BLaER1 treated with 17β-estradiol and CSF1 and Interleukin-3, amounts not matched to agents 10 nM and 100 nM (cell line): ENCODE data around the gene PCDHB9.
"Not testable (repeated sequence)": the region's sequence is repeated elsewhere in the genome, so short reads cannot be mapped to it uniquely, and the experiment has no call there.

Experiments
- H3K27ac ChIP-seq, 11 experiments: shearing (Covaris generic); formaldehyde crosslinking; 2 replicates each; pipeline ENCODE4 v1.8.1; 2022
- H3K27me3 ChIP-seq, 11 experiments: shearing (Covaris generic); formaldehyde crosslinking; 2 replicates each; pipeline ENCODE4 v1.8.1; 2022
- H3K36me3 ChIP-seq, 11 experiments: shearing (Covaris generic); formaldehyde crosslinking; 2 replicates each; pipeline ENCODE4 v1.8.1; 2022
- H3K4me1 ChIP-seq, 10 experiments: shearing (Covaris generic); formaldehyde crosslinking; 2 replicates each; pipeline ENCODE4 v1.8.1; 2022
- H3K4me2 ChIP-seq, 11 experiments: shearing (Covaris generic); formaldehyde crosslinking; 2 replicates each; pipeline ENCODE4 v1.8.1; 2022
- H3K4me3 ChIP-seq, 10 experiments: shearing (Covaris generic); formaldehyde crosslinking; 2 replicates each; pipeline ENCODE4 v1.8.1; 2022
- H3K9ac ChIP-seq, 11 experiments: shearing (Covaris generic); formaldehyde crosslinking; 2 replicates each; pipeline ENCODE4 v1.8.1; 2022
- H3K9me3 ChIP-seq, 11 experiments: shearing (Covaris generic); formaldehyde crosslinking; replicated peaks in 1 of 11; 2 replicates each; pipeline ENCODE4 v1.8.1; 2022
- H4K20me1 ChIP-seq, 11 experiments: shearing (Covaris generic); formaldehyde crosslinking; 2 replicates each; pipeline ENCODE4 v1.8.1; 2022
- Cebpa-rat ChIP-seq, 11 experiments: shearing (Covaris generic); IDR thresholded peaks; 2 replicates each; pipeline ENCODE4 v1.8.1; 2022

PCDHB9 gene

DNA sequence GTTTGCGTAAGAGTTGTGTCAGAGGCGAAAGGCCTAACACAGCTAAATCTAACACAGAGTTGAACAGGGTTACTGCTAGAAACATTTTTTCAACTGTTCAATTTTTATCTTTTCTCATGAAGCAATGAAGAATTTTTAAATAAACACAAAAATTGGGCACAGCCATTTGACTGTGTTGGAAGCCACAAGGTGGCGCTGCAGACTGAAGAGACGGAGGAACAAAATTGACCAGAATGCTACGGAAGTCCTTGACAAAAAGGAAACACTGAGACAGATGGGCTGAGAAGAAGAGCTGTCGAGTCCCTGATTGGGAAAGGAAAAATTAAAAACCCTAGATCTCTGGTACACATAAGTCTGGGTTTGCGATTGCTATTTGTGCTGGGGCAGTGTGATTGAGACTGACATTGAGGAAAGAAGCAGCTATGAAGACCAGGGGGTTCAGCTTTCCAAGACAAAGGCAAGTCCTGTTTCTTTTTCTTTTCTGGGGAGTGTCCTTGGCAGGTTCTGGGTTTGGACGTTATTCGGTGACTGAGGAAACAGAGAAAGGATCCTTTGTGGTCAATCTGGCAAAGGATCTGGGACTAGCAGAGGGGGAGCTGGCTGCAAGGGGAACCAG is at the start of gene PCDHB9:
Gene PCDHB9, plus strand, starts transcription at position 265 of the 616 bp plus-strand sequence. Its CDS starts 158 bp downstream, at position 423.
- H3K4me2 ChIP-seq: peak within 1 kb of the TSS in 8 of 11 experiments; percentile 10 to 59 (median 26); a peak in 9 of 22 replicates

DNA sequence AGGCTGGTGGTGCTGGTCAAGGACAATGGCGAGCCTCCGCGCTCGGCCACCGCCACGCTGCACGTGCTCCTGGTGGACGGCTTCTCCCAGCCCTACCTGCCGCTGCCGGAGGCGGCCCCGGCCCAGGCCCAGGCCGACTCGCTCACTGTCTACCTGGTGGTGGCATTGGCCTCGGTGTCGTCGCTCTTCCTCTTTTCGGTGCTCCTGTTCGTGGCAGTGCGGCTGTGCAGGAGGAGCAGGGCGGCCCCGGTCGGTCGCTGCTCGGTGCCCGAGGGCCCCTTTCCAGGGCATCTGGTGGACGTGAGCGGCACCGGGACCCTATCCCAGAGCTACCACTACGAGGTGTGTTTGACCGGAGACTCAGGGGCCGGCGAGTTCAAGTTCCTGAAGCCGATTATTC is 49.6 kb upstream of the PCDHB9 start:
- H3K9ac ChIP-seq, H3K4me2 ChIP-seq, H3K4me3 ChIP-seq, H3K27ac ChIP-seq, H3K4me1 ChIP-seq, H3K27me3 ChIP-seq, H4K20me1 ChIP-seq, H3K36me3 ChIP-seq: not testable (repeated sequence)
- H3K9me3 ChIP-seq: peaks cover 32 to 50% (median 44%) of the 10 kb centered on the region in 11 experiments

More for the DNA sequence above, at the start of gene PCDHB9:
- Histone ChIP-seq H3K4me3 (peak within 1 kb of the TSS; percentile 19 to 50 (median 45); a peak in 18 of 20 replicates), H4K20me1 (no peaks in the 10 kb centered on the region), H3K9me3 (peaks cover 64 to 80% (median 74%) of the 10 kb centered on the region in 11 experiments), H3K4me1 (no peaks in the 10 kb centered on the region), H3K27me3 (no peaks in the 10 kb centered on the region), H3K27ac (peak within 1 kb of the TSS in 7 of 11 experiments; percentile 10 to 52 (median 30); a peak in 4 of 22 replicates), H3K36me3 (no peaks in the 10 kb centered on the region), H3K9ac (peak within 1 kb of the TSS in 9 of 11 experiments; percentile 3 to 60 (median 47); a peak in 6 of 22 replicates)
- no peak for TF ChIP-seq Cebpa-rat (IDR thresholded peaks at IDR 0.05)

DNA sequence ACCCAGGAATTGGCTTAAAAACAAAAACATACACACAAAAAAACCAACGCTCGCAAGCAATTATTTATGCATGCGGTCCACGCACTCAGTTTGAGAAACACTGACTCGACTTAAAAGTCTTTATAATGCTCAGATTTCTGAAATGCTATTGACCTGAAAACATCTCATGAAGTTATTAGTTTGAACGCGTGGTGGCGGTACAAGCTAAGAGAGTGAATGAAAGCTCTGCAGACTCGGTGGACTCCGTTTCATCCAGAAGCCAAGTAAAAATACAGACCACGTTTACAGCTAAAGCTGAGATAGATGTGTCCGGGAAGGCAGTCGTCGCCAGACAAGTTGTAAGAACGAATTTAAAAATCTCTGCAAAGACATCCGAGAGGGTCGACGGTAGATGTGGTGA is 37.1 kb upstream of the PCDHB9 start, which contains the start of gene PCDHB6:
Gene PCDHB6, plus strand, starts transcription at position 246 of the 400 bp plus-strand sequence. CDS start 201 bp downstream, outside the sequence.
- H3K4me3 ChIP-seq: no peak within 1 kb of the TSS
- TF ChIP-seq Cebpa-rat (IDR thresholded peaks at IDR 0.05): no peak
- no peaks in the 10 kb centered on the region for H4K20me1 ChIP-seq
- no peaks in the 10 kb centered on the region for H3K4me1 ChIP-seq
- no peak within 1 kb of the TSS for H3K27ac ChIP-seq
- H3K36me3 ChIP-seq: no peaks in the 10 kb centered on the region
- H3K4me2 ChIP-seq: no peak within 1 kb of the TSS
- no peak within 1 kb of the TSS for H3K9ac ChIP-seq
- peaks cover 27 to 43% (median 33%) of the 10 kb centered on the region in 11 experiments for H3K9me3 ChIP-seq
- H3K27me3 ChIP-seq: no peaks in the 10 kb centered on the region

DNA sequence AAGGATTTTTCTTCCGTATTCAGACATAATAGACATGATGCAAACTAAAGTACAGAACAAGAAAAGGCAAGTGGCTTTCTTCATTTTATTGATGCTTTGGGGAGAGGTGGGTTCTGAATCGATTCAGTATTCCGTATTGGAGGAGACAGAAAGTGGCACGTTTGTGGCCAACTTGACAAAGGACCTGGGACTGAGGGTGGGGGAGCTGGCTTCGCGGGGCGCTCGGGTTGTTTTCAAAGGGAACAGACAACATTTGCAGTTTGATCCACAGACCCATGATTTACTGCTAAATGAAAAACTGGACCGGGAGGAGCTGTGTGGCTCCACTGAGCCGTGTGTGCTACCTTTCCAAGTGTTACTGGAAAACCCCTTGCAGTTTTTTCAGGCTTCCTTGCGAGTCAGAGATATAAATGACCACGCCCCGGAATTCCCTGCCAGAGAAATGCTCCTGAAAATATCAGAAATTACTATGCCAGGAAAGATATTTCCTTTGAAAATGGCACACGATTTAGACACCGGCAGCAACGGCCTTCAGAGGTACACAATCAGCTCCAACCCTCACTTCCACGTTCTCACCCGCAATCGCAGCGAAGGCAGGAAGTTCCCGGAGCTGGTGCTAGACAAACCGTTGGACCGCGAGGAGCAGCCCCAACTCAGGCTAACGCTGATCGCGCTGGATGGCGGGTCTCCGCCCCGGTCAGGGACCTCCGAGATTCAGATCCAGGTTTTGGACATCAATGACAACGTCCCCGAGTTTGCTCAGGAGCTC is 36.6 kb upstream of the PCDHB9 start:
- peaks cover 28 to 49% (median 37%) of the 10 kb centered on the region in 11 experiments for H3K9me3 ChIP-seq
- no peak overlapping the region for H3K4me3 ChIP-seq
- TF ChIP-seq Cebpa-rat (IDR thresholded peaks at IDR 0.05): no peak
- H3K27me3 ChIP-seq: no peaks in the 10 kb centered on the region
- H3K27ac ChIP-seq: no peak overlapping the region
- H3K9ac ChIP-seq: no peak overlapping the region
- H3K4me1 ChIP-seq: no peaks in the 10 kb centered on the region
- no peak overlapping the region for H3K4me2 ChIP-seq
- H4K20me1 ChIP-seq: no peaks in the 10 kb centered on the region
- no peaks in the 10 kb centered on the region for H3K36me3 ChIP-seq

GRCh38 chr5:141150993-141151325 is 36.0 kb upstream of the PCDHB9 start:
- no peaks in the 10 kb centered on the region for H3K36me3 ChIP-seq
- H3K9ac ChIP-seq: no peak overlapping the region
- H3K4me3 ChIP-seq: no peak overlapping the region
- no peaks in the 10 kb centered on the region for H3K4me1 ChIP-seq
- no peak for TF ChIP-seq Cebpa-rat (IDR thresholded peaks at IDR 0.05)
- H3K9me3 ChIP-seq: peaks cover 31 to 54% (median 42%) of the 10 kb centered on the region in 11 experiments
- H3K27me3 ChIP-seq: no peaks in the 10 kb centered on the region
- no peaks in the 10 kb centered on the region for H4K20me1 ChIP-seq
- no peak overlapping the region for H3K27ac ChIP-seq
- H3K4me2 ChIP-seq: no peak overlapping the region

- H3K9me3 ChIP-seq: peaks cover 38 to 61% (median 49%) of the 10 kb centered on the region in 11 experiments
- not testable (repeated sequence) for H3K9ac ChIP-seq, H3K27ac ChIP-seq, H3K36me3 ChIP-seq, H4K20me1 ChIP-seq, H3K4me2 ChIP-seq, H3K4me1 ChIP-seq, H3K27me3 ChIP-seq, H3K4me3 ChIP-seq
These were observed 35.3 kb upstream of the PCDHB9 start for GRCh38 chr5:141151632-141152031.

GRCh38 chr5:141152096-141152495 is 34.9 kb upstream of the PCDHB9 start:
- H3K4me1 ChIP-seq, H4K20me1 ChIP-seq, H3K27me3 ChIP-seq, H3K4me3 ChIP-seq, H3K9ac ChIP-seq, H3K36me3 ChIP-seq, H3K4me2 ChIP-seq, H3K27ac ChIP-seq: not testable (repeated sequence)
- H3K9me3 ChIP-seq: peaks cover 43 to 66% (median 54%) of the 10 kb centered on the region in 11 experiments

DNA sequence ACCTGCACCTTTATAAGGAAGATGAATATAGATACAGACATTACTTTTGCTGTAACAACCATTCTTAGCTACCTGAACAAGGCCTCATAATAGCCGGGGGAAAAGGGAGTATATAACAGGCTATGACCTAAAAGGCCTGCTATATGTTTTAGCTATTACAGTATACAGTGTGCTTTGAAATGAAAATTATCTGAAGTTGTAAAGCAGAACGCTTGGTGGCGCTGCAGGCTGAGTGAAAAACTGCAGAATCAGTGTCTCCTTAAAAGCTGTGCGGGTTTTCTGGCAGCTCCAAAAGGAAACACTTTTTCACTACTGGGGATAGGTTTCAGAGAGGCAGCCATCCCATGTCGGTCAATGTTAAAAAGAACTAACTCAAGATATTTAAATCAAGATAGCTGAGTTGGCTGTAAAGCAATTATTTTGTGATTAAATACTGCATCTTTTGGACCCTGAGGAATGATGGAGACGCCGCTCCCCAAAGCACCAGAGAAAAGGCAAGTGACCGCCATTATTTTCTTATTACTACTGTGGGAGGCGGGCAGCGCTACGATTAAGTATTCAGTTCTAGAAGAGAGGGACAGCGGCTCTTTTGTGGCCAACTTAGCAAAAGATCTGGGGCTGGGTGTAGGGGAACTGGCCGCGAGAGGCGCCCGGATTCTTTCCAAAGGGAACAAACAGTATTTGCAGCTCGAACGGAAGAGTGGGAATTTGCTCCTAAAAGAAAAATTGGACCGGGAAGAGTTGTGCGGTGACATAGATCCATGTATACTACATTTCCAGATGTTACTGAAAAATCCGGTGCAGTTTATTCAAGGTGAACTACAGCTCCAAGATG is 31.2 kb upstream of the PCDHB9 start:
- TF ChIP-seq Cebpa-rat (IDR thresholded peaks at IDR 0.05): no peak
- no peak overlapping the region for H3K9ac ChIP-seq
- peaks cover 43 to 69% (median 57%) of the 10 kb centered on the region in 11 experiments for H3K9me3 ChIP-seq
- no peak overlapping the region for H3K4me3 ChIP-seq
- no peaks in the 10 kb centered on the region for H3K4me1 ChIP-seq
- H3K27ac ChIP-seq: no peak overlapping the region
- H3K36me3 ChIP-seq: no peaks in the 10 kb centered on the region
- H3K27me3 ChIP-seq: no peaks in the 10 kb centered on the region
- H3K4me2 ChIP-seq: no peak overlapping the region
- H4K20me1 ChIP-seq: no peaks in the 10 kb centered on the region

GRCh38 chr5:141157356-141157755 is 29.6 kb upstream of the PCDHB9 start:
- H3K4me3 ChIP-seq, H4K20me1 ChIP-seq, H3K4me1 ChIP-seq, H3K27me3 ChIP-seq, H3K4me2 ChIP-seq, H3K9ac ChIP-seq, H3K27ac ChIP-seq, H3K36me3 ChIP-seq: not testable (repeated sequence)
- H3K9me3 ChIP-seq: peaks cover 27 to 55% (median 42%) of the 10 kb centered on the region in 11 experiments

- H3K27ac ChIP-seq, H3K4me3 ChIP-seq, H3K4me2 ChIP-seq, H4K20me1 ChIP-seq, H3K27me3 ChIP-seq, H3K36me3 ChIP-seq, H3K4me1 ChIP-seq, H3K9ac ChIP-seq: not testable (repeated sequence)
- H3K9me3 ChIP-seq: peaks cover 31 to 58% (median 46%) of the 10 kb centered on the region in 11 experiments
These were observed 29.1 kb upstream of the PCDHB9 start for GRCh38 chr5:141157901-141158300.
